Breast epithelium (tissue), 4 donors: ENCODE measurements around the gene CRTAP. TPM values are rescaled to one million over a fixed set of nuclear protein-coding genes. Genes with fewer than 3 reads are reported as not detected.

ENCODE experiments used
- DNase-seq, 2 donors: peaks; one replicate each; pipeline ENCODE4 v3.0.0-alpha.2; 2019; ENCODE audit warnings: low spot score in 2 of 2
- H3K27ac ChIP-seq, 2 donors: fragments of 200-600 bp; sonication (generic) in 1 of 2; one replicate each; pipeline ENCODE4 v1.5.1; 2016 to 2019; ENCODE audit warnings: mild to moderate bottlenecking in 1 of 2
- H3K27me3 ChIP-seq, 2 donors: fragments of 200-600 bp; sonication (generic) in 1 of 2; one replicate each; pipeline versions ENCODE4 v1.5.1 to v1.6.0; 2017 to 2019; ENCODE audit warnings: control low read depth in 1 of 2, mild to moderate bottlenecking in 1 of 2
- H3K36me3 ChIP-seq: fragments of 200-600 bp; one replicate; pipeline ENCODE4 v1.5.1; 2019
- H3K4me1 ChIP-seq, 2 donors: fragments of 200-600 bp; sonication (generic); one replicate each; pipeline ENCODE4 v1.5.1; 2016 to 2019; ENCODE audit warnings: control low read depth in 1 of 2
- H3K4me3 ChIP-seq, 3 donors: fragments of 200-600 bp; sonication (generic); 1 replicate in 2 of 3; 2 replicates in 1 of 3; pipeline ENCODE4 v1.5.1; 2016 to 2019; ENCODE audit warnings: mild to moderate bottlenecking in 3 of 3, moderate library complexity in 2 of 3
- H3K9me3 ChIP-seq, 2 donors: fragments of 200-600 bp; sonication (generic) in 1 of 2; one replicate each; pipeline ENCODE4 v1.5.1; 2016 to 2019; ENCODE audit warnings: control low read depth in 1 of 2
- CTCF ChIP-seq, 3 donors: fragments of 450-650 bp; IDR thresholded peaks; one replicate each; pipeline ENCODE4 v1.5.1; 2016 to 2017; ENCODE audit warnings: antibody characterized with exemption in 3 of 3, mild to moderate bottlenecking in 3 of 3, moderate library complexity in 3 of 3
- POLR2A ChIP-seq: fragments of 450-650 bp; IDR thresholded peaks from one replicate; pipeline ENCODE4 v1.6.1; 2016; ENCODE audit warnings: antibody characterized with exemption, mild to moderate bottlenecking, moderate library complexity
- POLR2AphosphoS5 ChIP-seq, 3 donors: sonication (generic); formaldehyde crosslinking; IDR thresholded peaks; one replicate each; pipeline ENCODE4 v1.6.1; 2017; ENCODE audit warnings: antibody characterized with exemption in 3 of 3
- intact Hi-C: fragments of 100-400 bp; cut with DNase I; formaldehyde crosslinking; loops from one replicate; pipeline ENCODE4 v1.15.1; 2023; ENCODE audit warnings: low total_unique reads
- total RNA-seq, 3 donors: library from RNA; depleted of rRNA; stranded (reverse); fragments of >200 nt; gene quantifications; one replicate each; pipeline ENCODE4 v1.1.0, GENCODE V29; 2016

CRTAP gene
- total RNA-seq, 3 donors from 2014 or later, result 158 to 535 (median 180) TPM

- intact Hi-C loops, result no loop called here
- Histone ChIP-seq H3K9me3 (no peaks in the 10 kb centered on the region), H3K4me1 (no peaks in the 10 kb centered on the region), H3K4me3 (no peak overlapping the region), H3K27ac (no peak overlapping the region), H3K36me3 (no peaks in the 10 kb centered on the region), H3K27me3 (no peaks in the 10 kb centered on the region)
- no peak for DNase-seq
- TF ChIP-seq CTCF (IDR thresholded peaks at IDR 0.05) (no peak), POLR2AphosphoS5 (IDR thresholded peaks at IDR 0.05) (no peak)
Measured at GRCh38 chr3:33165372-33165771, 51.6 kb downstream of the CRTAP start.

- Histone ChIP-seq H3K9me3 (no peaks in the 10 kb centered on the region), H3K27ac (no peak overlapping the region), H3K27me3 (no peaks in the 10 kb centered on the region), H3K36me3 (no peaks in the 10 kb centered on the region), H3K4me1 (no peaks in the 10 kb centered on the region), H3K4me3 (no peak overlapping the region)
- TF ChIP-seq POLR2A, result no peak
- no peak for TF ChIP-seq POLR2AphosphoS5 (IDR thresholded peaks at IDR 0.05)
- no peak for TF ChIP-seq CTCF (IDR thresholded peaks at IDR 0.05)
- DNase-seq, result no peak
- intact Hi-C loops, result no loop called here
Measured at GRCh38 chr3:33166095-33166494, 52.3 kb downstream of the CRTAP start.

GRCh38 chr3:33167284-33167683, 53.5 kb downstream of the CRTAP start:
- no peak for DNase-seq
- Histone ChIP-seq H3K4me3 (no peak overlapping the region), H3K9me3 (no peaks in the 10 kb centered on the region), H3K4me1 (no peaks in the 10 kb centered on the region), H3K36me3 (no peaks in the 10 kb centered on the region), H3K27ac (no peak overlapping the region), H3K27me3 (no peaks in the 10 kb centered on the region)
- intact Hi-C loops, result no loop called here
- TF ChIP-seq POLR2A (no peak), CTCF (IDR thresholded peaks at IDR 0.05) (no peak), POLR2AphosphoS5 (IDR thresholded peaks at IDR 0.05) (no peak)

- DNase-seq, result no peak
Measured at GRCh38 chr3:33167716-33168336, 54.0 kb downstream of the CRTAP start.

GRCh38 chr3:33170531-33170930, 56.7 kb downstream of the CRTAP start:
- no peak for DNase-seq
- H3K4me1 ChIP-seq, result no peaks in the 10 kb centered on the region
- H3K4me3 ChIP-seq, result no peak overlapping the region
- H3K9me3 ChIP-seq, result no peaks in the 10 kb centered on the region
- no peaks in the 10 kb centered on the region for H3K36me3 ChIP-seq
- H3K27ac ChIP-seq, result no peak overlapping the region
- no peaks in the 10 kb centered on the region for H3K27me3 ChIP-seq
- no peak for TF ChIP-seq POLR2A
- no peak for TF ChIP-seq POLR2AphosphoS5 (IDR thresholded peaks at IDR 0.05)
- no peak for TF ChIP-seq CTCF (IDR thresholded peaks at IDR 0.05)
- intact Hi-C loops, result no loop called here

More at GRCh38 chr3:33167716-33168336, 54.0 kb downstream of the CRTAP start:
- H3K27me3 ChIP-seq, result no peaks in the 10 kb centered on the region
- H3K9me3 ChIP-seq, result no peaks in the 10 kb centered on the region
- H3K4me1 ChIP-seq, result no peaks in the 10 kb centered on the region
- H3K27ac ChIP-seq, result no peak overlapping the region
- no peaks in the 10 kb centered on the region for H3K36me3 ChIP-seq
- TF ChIP-seq CTCF (IDR thresholded peaks at IDR 0.05), result no peak
- TF ChIP-seq POLR2AphosphoS5 (IDR thresholded peaks at IDR 0.05), result no peak
- no peak for TF ChIP-seq POLR2A
- intact Hi-C loops, result no loop called here
- no peak overlapping the region for H3K4me3 ChIP-seq
